Measurements from ENCODE around the gene C11orf91. TPM values are rescaled to one million over a fixed set of nuclear protein-coding genes. Genes with fewer than 3 reads are reported as not detected.
"Not testable (repeated sequence)": the region's sequence is repeated elsewhere in the genome, so short reads cannot be mapped to it uniquely, and the experiment has no call there.

The C11orf91 gene
- total RNA-seq, 1 experiment from 2014 or later: not detected

DNA sequence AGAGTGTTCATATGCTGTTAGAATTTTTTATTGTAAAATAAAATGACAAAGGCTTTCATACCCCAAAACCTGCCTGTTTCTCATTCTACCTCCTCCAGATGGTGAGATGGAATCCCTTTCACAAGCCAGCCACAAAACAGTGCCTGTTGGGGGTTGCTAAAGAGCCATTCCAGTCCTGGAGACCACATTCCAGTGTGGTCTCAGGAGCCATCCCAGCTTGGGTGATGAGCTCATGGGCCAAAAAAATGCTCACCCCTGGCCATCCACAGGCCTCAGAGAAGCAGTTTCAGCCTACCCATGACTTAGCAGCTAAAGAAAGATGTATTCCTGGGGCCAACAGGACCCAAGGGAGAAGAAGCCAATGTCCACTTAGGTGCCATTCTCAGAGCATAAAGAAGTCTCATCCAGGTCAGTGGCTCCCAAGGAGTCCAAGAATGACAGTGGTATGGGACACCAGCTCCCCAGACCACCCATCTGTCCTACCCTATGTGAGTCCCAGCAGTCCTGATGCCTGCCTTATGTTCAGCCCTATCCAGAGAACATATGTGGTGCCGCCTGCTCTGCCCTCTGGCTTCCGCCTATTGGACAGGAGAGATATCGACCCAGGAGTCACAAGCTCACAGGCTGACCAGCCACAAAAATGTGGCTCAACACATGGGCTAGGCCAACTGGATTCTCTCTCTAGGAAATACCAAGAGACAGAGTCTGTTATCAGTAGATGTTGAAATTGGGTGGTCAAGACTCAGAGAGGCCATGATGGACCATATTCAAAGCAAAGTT lies 26.4 kb downstream of the C11orf91 start:
- DNase-seq (ENCODE audit: extremely low read depth, low read depth): no peak

DNA sequence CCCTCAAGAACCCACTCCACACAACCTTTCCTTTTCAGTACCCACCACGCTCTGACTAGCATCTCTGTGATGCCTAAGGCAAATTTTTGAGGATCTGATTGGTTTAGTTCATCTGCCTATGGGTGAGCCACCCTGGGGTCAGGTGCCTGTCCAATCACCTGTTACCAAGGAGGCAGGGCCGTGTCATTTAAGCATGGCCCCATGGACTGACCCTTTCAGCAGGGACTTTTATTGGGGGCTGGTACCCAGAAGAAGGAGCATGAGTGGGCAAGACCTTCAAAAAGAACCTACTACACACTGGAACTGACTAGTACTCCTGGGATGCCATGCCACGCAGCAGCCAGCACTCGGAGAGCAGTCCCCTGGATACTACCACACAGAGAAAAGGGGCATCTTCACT lies 28.4 kb downstream of the C11orf91 start:
- no peak for DNase-seq (ENCODE audit: extremely low read depth, low read depth)

DNA sequence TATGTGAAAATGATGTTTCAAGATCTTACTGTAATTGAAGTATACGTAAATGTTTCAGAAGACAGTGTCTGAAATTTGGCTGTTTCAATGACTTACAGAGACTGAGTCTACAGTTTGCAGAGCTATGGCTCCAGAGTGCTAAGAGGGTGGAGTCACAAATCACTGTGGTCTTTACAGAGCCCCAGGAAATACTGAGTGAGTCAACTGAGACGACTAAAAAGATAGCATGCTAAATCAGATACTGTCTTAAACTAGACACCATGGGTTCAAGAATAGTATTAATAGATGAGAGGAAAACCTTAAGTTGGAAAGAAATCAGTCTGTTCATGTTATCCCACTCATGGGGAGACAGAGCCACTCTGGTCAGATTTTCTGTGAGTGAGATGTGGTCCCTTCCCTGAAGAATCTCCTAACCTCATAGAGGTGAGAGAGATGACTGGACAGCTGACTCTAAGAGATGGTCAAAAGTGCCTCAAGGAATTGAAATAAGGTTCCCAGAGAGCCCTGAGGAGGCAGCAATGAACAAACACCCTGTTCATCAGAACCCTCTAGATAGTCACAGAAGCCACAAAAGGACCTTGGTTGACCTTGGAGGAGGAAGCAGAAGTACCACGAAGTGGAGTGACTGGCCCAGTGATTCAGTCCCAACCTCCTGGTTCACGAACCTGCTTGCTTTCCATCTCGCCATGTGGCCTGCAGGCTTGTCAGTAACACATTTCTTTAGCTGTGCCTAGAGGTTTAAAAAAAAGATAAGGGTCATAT lies 30.2 kb downstream of the C11orf91 start:
- DNase-seq (ENCODE audit: extremely low read depth, low read depth): no peak

DNA sequence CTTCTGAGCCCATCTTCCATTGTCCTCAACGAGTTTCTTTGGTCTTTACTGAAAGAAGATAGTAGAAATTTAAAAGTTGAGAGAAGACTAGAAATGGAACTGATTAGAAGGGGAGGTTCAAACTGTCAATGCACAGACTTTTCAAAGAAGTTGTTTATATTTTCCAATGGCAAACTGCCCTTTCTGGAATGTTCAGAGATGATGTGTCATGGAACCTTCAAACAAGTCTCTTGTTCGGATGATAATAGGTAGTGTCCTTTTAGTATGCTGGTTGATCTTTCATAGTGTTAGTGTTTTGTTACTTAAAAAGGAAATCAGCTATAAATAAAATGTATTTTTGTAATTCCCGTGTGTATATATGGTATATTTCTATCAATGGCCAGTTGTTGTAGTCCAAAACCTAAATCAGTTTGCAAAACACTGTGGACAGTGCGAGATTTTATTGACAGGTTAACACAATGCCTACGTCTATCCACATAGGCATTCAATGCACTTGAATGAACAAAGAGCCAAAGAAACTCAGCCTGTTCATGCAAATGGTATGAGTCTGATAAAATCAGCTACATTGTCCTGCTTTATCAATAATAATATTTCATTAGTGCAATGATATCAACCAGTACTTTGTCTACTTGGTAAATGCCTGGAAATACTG lies 30.9 kb downstream of the C11orf91 start:
- no peak for DNase-seq (ENCODE audit: extremely low read depth, low read depth)

DNA sequence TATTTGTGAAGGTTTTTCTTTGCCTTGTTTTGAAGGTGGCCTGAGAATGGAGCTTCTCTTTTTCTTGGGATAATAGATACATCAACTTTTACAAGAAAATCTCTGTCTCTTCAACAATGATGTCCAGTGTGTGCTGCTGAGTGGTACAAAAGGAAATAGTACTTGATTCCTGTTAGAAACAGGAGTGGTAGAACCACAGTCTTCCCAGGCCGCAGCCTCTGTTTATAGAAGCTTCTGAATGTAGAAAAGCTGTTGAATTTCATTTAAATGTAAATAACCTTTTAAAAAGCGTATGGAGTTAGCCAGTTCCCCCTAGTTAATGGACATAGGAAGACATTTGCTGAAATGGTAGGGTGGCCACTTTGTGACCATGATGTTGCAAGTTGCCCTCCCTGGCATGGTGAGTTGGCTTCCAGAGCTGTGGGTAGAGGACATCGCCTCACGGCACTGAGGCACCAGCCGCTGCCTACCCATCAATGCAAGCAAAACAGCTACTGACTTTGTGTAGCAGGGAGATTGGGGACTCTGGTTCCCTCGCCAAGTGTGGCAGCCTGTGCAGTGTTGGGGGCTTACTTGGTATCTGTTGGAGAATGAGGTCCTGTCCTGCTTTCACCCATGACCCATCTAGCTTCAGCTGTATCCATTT lies 31.6 kb downstream of the C11orf91 start:
- no peak for DNase-seq (ENCODE audit: extremely low read depth, low read depth)

DNA sequence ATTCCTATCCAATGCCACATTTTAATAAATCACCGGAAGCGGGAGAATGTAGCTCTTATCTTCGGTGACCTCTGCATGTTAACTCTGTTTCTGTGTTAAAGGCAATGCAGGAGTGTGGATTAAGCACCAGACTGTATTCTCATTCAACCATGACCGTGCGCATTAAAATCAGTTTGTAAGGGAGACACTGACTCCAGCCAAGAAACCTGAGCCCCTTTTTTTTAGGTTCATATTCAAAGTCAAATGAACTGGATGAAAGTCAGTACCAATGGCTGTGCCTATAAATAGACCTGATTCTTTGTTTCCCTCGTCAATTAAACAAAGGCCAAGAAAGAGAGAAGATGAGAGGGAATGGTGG lies 32.2 kb downstream of the C11orf91 start:
- DNase-seq (ENCODE audit: extremely low read depth, low read depth): no peak

DNA sequence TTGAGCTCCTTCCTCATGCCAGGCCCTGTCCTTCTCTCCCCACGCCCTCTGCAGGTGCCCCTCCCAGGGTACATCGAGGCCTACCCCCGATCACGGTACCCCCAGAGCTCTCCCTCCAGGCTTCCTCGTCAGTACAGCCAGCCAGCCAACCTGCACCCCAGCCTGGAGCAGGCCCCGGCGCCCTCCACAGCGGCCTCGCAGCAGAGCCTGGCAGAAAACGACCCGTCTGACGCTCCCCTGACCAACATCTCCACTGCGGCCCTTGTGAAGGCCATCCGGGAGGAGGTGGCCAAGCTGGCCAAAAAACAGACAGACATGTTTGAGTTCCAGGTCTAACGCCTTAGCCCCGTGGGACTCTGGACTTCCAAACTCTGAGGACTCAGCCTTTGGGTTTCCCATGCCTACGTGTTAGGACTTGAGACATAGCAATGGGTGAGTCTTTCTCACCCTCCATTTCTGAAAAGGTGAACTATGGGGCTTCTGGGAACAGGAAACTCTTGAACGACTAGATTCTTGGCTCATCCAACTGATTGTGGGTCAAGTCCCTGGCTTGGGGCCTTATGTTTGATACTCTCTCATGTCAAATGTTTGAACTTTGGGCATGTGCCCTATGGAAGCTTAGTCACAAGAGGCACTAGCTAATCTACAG lies 32.7 kb downstream of the C11orf91 start:
- no peak for DNase-seq (ENCODE audit: extremely low read depth, low read depth)

DNA sequence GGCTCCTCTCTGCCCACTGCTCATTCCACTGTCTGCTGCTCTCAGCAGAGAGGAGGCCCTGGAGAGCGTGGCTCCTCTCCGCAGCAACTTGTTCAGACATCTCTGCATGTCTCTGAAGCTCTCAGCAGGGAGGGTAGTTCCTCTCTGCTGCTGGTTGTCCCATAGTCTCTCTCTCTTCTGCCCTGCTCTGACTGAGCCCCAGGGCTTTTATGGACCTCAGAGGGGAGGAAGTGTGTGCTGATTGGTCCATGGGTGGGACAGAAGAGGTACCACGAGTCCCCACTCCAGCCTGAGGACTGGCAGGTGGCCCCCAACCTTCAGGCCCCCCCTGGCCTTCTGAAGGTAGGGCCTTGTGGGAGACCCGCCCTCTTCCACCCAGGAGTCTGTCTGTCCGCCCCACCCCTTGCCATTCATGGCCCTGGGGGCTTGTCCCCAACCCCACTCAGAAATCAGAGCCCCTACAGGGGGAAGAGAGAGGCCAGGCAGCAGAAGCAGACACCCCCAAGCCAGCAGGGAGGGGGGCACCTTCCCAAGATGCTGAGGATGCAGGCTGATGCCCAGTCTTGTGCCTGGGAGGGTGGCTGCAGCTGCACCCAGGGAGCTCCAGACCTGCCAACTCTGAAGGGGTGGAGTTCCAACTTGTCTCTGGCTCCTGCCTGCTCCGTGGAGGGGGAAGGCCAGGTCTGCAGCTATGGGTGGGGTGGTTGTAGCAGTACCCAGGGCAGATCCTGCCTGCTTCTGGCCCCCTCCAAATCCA lies 35.1 kb downstream of the C11orf91 start:
- no peak for DNase-seq (ENCODE audit: extremely low read depth, low read depth)

DNA sequence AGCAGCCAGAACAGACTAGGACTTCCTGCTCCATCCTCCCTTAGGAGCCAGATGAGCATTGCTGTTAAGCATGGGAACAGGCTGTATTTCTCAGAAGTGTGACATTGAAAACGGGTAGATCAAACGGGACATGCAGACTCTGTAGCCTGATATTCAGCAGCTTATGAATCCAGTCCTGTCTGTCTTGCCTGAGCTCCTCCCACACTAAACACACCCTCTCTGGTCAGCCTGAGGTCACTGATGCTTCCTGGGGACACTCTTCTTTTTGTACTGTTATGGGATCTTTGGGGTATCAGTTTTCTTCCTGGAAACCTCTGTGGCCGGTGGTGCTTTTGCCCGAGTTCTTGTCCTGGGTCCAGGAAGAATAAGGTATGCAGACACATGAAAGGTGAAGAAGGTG lies 35.8 kb downstream of the C11orf91 start:
- no peak for DNase-seq (ENCODE audit: extremely low read depth, low read depth)

DNA sequence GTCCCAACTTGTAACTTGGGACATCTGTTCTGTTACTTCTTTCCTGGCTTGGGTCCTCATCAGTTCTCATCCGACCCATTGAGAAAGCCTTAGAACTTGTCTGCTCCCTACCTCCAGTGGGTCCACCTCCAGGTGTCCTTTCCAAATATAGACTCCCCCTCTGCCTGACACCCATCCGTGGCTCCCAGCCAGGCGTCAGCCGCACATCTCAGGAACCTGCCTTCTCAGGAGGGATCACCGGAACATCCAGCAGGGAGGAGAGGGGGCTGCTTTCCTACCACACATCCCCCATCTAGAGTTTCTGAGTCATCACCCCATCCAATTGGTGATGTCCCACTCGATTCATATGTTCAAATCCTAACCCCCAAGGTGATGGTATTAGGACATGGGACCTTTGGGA lies 36.5 kb downstream of the C11orf91 start:
- no peak for DNase-seq (ENCODE audit: extremely low read depth, low read depth)

DNA sequence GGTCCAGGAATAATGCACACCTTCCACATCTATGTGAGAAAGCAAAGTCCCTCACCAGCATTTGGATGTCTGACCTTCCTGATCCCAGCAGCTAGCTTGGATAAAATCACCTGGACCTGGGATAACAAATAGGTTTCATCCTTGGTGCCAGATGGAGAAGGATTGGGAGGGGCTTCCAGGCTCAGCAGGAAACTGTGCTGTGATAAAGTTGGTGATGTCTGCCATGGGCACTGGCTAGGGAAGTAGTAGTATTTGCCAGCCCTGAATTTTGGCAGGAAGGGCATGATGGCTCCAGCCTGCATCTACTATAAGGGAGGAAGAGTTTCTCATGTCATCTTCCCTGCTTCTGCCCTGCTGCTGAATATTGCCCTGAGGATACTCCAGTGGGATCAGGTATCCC lies 37.5 kb downstream of the C11orf91 start:
- DNase-seq (ENCODE audit: extremely low read depth, low read depth): no peak

DNA sequence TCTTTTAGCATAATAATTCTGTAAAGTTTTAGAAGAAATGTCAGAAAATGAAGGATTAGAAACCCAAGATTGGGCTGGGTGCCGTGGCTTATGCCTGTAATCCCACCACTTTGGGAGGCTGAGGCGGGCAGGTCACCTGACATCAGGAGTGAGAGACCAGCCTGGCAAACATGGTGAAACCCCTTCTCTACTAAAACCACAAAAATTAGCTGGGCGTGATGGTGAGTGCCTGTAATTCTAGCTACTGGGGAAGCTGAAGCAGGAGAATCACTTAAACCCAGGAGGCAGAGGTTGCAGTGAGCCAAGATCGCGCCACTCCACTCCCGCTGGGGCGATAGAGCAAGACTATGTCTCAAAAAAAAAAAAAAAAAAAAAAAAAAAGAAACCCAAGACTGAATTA lies 39.1 kb downstream of the C11orf91 start:
- DNase-seq (ENCODE audit: extremely low read depth, low read depth): not testable (repeated sequence)

DNA sequence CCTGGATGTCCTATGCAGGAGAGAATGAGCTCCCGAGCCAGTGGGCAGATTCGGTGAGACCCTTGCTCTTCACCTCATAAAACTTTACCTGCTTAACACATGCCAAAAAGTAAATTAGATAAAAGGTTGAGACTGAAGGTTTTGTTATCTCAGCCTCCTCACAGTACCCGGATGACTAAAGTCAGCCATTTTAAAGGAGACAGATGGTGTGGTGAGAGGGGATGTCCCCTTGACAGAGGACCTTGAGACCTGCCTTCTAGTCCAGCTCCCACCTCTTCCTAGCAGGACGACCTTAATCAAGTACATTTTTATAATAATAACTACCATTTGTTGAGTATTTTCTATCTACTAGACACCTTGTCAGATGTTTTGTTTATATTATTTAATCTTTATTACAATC lies 39.7 kb downstream of the C11orf91 start:
- DNase-seq (ENCODE audit: extremely low read depth, low read depth): no peak

DNA sequence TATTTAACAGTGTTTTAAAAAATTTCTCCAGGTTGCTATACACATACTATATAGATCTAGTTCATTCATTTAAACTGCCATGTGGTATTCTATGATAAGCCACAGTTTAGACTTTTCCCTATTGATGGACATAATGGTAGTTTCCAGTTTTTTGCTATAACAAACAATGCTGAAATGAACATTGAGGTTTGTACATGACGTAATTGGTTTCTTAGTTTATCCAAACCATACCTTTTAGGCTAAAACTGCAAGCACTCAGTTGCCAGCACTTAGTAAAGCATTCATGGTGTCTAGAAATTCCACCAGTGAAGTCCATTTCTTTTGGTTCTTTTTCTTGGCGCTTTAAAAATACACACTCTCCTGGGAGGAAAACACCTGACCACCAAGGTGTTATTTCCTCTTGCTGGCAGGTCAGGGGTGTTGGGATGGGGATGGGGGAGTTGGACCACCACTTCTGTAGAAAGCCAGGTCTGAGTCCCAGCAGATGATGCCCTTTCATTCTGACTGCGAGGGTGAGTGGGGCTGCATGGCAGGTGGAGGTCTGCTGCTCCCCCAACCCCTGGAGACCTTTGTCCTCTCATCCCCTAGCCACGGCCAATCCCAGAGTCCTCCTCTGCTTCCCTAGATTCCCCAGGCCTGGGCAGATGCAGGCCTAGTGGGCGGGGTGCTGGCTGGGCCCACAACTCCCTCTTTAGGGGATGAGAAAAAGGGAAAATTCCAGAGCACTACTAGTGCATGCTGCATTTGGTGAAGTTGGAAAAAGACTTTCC lies 41.1 kb downstream of the C11orf91 start:
- DNase-seq (ENCODE audit: extremely low read depth, low read depth): no peak

DNA sequence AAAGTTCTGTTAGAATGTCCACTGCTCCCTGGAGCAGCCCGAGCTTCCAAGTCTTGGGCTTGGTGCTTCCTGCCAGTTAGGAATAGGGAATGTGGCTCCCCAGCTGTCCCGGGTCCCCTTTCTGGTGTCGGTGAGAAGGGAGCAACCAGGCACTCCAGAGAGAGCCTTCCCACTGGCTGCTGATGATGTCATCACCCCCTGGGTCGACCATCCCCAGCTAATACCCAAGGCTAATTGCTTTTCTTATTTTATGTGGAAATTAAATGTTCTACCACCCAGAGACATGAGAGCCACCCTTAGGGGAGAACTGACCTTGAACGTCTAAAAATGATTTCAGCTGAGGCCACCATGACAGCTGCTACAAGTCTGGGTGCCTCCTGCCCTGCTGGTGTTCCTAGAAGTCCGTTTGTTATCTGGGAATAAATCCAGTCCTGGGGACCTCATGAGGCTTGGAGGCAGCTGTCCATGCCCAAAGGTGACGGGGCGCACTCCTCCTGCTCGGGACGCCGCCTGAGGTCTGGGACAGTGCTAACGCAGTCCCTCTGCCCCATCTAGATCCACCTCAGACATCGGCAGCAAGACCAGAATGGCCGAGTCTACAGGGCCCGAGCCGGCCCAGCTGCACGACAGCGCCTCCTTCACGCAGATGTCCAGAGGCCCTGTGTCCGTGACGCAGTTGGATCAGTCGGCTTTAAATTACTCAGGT lies 42.3 kb downstream of the C11orf91 start:
- DNase-seq (ENCODE audit: extremely low read depth, low read depth): no peak

DNA sequence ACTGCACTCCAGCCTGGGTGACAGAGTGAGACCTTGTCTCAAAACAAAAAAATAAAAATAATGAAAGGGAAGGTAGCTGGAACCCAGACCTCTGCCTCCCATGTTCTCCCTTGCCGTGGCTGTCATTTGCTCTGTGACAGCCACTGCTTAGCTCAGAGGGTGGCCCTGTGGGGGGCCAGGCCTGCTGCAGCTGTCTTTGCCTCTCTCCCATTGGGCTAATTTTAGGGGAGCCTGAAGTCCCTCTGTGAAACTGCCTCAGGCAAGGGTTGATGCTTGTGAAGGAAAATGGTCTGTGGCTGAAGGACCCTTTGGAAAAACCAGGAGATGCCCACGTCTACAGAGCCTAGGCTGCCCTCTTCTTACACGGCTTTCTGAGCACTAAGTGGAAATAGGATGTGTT lies 42.9 kb downstream of the C11orf91 start:
- no peak for DNase-seq (ENCODE audit: extremely low read depth, low read depth)

DNA sequence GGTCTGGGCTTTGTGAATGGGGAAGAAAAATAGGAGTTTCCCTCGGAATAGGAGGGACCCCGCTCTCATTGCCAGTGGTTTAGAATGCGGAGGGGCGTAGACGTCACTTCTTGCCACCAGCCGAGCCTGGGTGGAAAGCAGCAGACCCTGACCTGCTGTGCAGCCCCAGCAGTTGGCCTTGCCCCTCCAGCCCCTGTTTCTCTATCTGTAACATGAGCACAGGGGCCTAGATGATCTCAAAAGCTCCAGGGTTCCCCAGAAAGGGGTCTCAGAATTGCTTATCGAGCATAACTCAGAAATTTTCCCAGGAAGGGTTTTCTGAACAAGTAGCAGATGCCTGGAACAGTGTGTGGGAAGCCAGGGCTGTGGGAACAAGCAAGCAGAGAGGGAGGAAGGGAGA lies 43.9 kb downstream of the C11orf91 start:
- no peak for DNase-seq (ENCODE audit: extremely low read depth, low read depth)

DNA sequence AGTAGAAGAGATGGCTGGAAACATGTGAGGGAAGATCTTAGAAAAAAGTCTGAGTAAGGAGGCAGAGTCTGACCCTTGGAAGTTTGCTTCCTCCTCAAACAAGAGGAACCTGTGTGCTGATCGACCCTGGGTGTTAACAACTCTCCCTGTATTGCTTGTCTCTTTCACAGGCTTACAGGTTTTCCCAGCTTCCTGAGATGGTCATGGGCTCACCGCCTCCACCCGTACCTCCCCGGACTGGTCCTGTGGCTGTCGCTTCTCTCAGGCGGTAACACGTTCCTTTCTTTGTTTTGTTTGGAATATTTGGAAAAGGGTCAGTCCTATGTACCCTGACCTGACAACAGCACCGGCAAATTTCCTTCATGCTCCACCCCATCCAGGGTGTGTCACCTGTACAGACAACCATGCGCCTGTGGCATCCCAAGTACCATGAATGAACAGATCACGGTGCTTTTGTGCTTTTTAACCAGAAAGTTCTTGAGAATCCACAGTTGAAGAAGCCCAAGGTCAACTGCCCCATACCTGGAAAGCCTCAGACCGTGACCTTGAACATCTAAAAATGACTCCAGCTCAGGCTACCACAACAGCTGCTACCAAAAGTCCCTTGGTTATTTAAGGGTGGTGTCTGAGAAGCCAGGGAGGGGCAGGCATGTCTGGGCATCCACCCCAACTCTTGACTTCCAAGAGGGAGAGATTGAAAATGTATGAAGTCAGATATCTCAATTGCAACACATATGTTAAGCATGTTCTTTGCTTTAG lies 44.6 kb downstream of the C11orf91 start:
- no peak for DNase-seq (ENCODE audit: extremely low read depth, low read depth)
